NCI-H345 treated with DMSO at 0.1 percent for 48 hours (cell line): ENCODE data around the gene CXXC1.
A peak's percentile ranks its signal among the peaks of the same experiment; 100 is the strongest.
"Not testable (repeated sequence)": the region's sequence is repeated elsewhere in the genome, so short reads cannot be mapped to it uniquely, and the experiment has no call there.

Experiments used
- DNase-seq: peaks from one replicate; lab custom pipeline; 2025; ENCODE audit not compliant: unreplicated experiment; lab: John Stamatoyannopoulos, UW

Gene CXXC1

GRCh38 chr18:50298443-50299284, 11.2 kb upstream of the CXXC1 start:
- no peak for DNase-seq

- peak; percentile 51 for DNase-seq
Measured at GRCh38 chr18:50297621-50298442, 10.3 kb upstream of the CXXC1 start.

DNA sequence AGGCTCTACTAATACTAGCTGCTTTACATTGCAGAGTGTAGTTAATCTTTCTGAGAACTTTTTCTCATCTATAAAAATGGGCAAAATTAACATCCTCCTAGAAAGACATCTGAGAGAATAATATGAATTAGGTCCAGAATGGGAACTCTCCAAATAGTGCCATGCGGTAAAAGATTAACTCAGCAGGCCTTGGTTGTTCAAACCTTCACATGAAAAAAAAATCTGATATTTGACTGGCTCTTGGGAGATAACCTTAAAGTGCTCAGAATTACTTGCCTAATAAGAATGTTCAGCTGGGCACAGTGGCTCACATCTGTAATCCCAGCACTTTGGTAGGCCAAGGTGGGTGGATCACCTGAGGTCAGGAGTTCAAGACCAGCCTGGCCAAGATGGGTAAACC, 5.5 kb upstream of the CXXC1 start:
- no peak for DNase-seq

DNA sequence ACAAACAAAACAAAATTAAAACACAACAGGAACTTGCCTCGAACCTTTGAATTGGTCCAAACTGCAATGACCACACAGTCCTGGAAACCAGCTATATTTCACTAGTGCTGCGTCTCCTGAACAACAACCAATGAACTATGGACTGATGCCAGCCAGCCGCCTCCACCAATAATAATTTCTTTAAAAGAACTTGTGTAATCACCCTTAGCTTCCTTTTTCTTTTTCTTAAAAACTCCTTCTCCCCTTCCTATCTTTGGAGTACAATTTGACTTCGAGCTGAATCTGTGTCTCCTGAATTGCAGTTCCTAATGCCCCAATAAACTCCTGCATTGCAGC, 1.6 kb upstream of the CXXC1 start:
- no peak for DNase-seq

GRCh38 chr18:50288348-50289107, 1.0 kb upstream of the CXXC1 start:
- DNase-seq = not testable (repeated sequence)

DNA sequence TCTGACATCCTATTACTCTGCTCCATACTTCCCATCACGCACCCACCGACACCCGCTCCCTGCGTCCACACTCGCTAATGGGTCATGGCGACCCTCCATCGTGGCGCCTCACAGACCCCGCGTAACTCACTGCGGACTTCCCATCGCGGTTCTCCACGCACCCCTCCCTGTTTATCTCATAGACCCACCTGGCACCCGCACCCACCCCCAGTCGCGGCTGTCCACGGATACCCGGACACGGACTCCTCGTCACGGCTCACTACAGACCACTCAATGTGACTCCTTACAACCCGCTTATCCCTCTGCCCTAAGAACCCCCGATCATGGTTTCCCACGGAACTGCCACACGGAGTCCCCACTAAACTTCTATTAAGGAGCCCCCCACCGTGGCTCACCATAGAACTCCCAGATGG, 458 bp downstream of the CXXC1 start:
- no peak for DNase-seq

GRCh38 chr18:50286391-50287027, 983 bp downstream of the CXXC1 start:
- no peak for DNase-seq

GRCh38 chr18:50285631-50286321, 1.7 kb downstream of the CXXC1 start:
- DNase-seq = no peak

DNA sequence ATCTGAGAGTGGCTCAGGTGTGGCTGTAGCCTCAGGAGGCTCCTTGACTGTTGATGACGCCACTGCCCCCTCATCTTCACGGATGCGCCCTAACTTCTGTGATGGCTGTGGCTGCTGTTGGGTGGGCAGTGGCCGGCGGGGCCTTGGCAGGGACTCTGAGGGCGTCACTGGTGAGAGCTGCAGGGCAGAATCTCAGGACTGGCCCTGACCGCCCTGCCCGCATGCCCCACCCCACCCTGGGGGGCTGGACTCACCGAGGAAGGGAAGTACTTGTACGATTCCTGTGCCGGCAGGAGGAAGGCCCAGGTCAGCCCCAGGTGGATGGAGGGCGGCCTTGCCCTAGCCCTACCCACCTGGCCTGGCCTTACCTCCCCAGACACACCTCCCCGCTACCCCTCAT, 2.4 kb downstream of the CXXC1 start:
- DNase-seq = no peak

- DNase-seq = no peak
Measured at GRCh38 chr18:50284255-50284885, 3.1 kb downstream of the CXXC1 start.

- no peak for DNase-seq
Measured at GRCh38 chr18:50283469-50284209, 3.9 kb downstream of the CXXC1 start.

DNA sequence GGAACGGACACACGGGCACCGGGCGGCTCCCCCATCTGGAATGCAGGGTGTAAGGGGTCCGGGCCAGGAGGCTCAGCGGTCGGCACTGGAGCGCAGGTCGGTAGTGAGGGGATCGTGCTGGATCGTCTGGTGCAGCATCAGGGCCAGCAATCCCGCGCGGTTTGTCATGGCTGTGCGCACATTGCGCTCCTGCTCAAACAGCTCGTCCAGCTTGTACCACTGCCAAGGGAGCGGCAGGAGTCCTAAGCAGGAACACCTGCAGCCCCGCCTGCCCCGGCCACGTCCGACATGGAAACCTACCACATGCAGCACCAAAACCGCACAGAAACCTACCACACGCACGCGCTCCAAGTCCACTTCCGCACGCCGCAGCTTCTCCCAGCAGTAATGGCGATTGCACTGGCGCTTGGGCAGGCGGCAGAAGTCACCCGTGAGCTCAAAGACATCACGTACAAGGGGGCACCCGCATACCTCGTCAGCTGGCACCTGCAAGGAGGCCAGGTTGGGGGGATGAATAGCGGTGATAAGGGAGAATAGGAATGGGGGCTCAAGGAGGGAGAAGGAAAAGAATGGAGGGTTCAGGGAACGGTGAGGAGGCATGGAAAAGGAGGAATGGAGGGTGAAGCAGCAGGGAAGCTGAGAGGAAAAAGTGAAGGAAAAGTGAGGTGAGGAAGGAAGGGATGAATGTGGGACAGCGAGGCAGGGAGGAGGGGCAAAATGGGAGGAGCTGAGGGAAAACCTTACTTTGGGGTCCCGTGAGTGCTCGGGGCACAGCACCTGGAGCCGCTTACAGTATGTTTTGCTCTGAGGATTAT, 4.8 kb downstream of the CXXC1 start:
- DNase-seq = no peak

DNA sequence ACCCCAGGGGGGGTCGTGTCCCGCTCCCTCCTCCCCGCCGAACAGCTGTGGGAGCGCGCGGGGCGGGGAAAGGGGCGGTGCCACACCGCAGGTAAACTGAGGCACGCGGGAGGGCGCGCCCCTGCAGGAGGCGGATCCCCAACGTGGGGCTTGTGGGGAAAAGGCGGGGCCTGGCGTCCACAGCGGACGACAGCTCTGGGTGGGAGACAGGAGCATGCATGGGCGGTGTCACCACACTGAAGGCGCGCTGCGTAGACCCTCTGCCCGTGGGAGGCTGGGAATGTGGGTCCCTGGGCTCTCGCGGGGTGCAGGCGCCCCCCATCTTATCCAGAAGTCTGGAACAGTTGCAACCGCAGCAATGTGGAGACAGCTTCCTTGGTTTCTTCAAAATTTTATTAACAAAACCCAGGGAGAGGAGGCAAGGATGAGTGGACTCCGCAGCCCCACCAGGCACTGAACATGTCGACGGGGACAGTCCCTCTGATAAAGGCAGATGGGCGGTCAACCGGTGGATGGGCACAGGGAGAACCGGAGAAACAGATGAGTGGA, 5.4 kb downstream of the CXXC1 start:
- no peak for DNase-seq

DNA sequence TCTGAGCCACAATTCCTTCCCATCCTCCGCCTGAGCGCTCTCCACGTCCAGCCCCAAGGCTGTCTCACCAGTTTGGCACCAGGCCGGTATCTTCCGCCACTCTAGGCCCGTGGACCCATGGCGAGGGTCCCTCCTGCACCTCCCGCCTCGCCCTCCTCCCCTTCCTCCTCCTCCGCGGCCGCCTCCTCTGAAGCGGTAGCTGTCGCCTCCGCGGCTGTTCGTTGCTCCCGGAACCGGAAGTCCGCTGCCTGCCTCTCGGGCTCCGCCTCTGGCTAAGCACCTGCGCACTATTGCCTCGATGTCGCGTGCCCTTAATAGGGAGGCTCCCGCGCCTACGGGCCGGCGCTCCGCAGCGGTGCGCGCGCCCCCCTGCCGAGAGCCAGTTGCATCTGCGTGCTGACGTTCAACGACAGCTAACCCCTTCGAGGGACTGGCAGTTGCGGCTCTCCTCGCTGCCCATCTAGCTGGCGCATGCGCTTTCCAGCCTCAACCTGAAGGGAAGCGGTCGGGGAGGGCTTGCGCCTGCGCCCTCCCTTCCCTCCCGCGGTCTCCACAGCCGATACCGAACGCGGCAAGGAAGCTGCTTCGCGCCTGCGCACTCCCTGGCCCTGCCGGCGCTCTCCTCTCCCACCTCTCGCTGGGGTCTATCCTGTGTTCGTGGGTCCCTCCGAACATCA, 6.1 kb downstream of the CXXC1 start, which contains the start of gene MBD1:
Gene MBD1 (minus strand): TSS at position 229 of the 677 bp plus-strand sequence. CDS start 1,531 bp downstream, outside the sequence.
- DNase-seq = peak; percentile 96

GRCh38 chr18:50280707-50281294, 6.7 kb downstream of the CXXC1 start:
- DNase-seq = no peak

DNA sequence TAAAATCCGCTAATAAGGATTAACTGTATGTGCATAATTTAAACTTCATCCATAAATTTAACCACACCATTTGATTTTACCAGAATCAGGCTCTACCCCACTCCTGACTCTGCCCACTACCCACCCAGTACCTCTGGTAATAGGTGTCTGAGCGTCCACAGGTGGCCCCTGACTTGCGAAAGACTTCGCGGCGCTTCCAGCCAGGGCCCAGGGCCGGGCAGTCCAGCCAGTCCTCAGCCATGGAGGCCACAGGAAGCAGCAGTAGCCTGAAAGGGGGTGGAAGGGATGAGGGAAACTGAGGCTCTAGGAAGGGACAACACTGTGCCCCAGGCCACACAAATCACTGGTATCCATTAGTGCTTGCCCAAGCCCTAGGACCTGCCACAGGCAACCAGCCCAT, 7.7 kb downstream of the CXXC1 start:
- DNase-seq = no peak

DNA sequence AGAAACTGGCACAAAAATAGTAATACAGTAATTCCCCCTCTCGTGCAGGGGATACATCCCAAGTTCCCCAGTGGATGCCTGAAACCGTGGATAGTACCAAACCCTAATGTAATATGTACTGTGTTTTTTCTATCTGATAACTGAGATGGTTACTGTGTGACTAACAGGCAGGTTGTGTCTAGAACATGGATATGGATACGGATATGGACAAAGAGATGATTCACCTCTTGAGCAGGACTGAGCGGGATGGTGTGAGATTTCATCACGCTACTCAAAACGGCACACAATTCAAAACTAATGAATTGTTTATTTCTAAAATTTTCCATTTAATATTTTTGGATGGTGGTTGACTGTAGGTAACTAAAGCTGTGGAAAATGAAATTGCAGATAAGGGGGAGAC, 9.6 kb downstream of the CXXC1 start:
- no peak for DNase-seq
